Measurements from ENCODE around the gene INSM2.

The INSM2 gene

GRCh38 chr14:35534208-35534872 lies 376 bp downstream of the INSM2 start:
- peak overlapping the region; percentile 61 for H3K4me3 ChIP-seq (ENCODE audit: low read depth, low read length)
- H3K27me3 ChIP-seq (replicated peaks), result peaks cover 26% of the 10 kb centered on the region
- no peak for DNase-seq
- in situ Hi-C loops (cut with HindIII; ENCODE audit: low pct_ligation_motif_present, low sequenced_read_pairs), result no loop called here
- H3K27ac ChIP-seq, result no peak overlapping the region
- peak; percentile 41 for TF ChIP-seq CTCF (IDR thresholded peaks at IDR 0.05; ENCODE audit: low read depth, low read length, missing control alignments)
- no peaks in the 10 kb centered on the region for H3K36me3 ChIP-seq (replicated peaks)

- DNase-seq, result peak; percentile 42
- H3K4me3 ChIP-seq (ENCODE audit: low read depth, low read length), result peak overlapping the region; percentile 34
- in situ Hi-C loops (cut with HindIII; ENCODE audit: low pct_ligation_motif_present, low sequenced_read_pairs), result no loop called here
Measured at GRCh38 chr14:35534873-35535482, 1.0 kb downstream of the INSM2 start.

GRCh38 chr14:35535483-35536112 lies 1.6 kb downstream of the INSM2 start:
- Histone ChIP-seq H3K27ac (no peak overlapping the region), H3K27me3 (replicated peaks) (peaks cover 21% of the 10 kb centered on the region), H3K4me3 (ENCODE audit: low read depth, low read length) (peak overlapping the region; percentile 34), H3K36me3 (replicated peaks) (no peaks in the 10 kb centered on the region)
- in situ Hi-C loops (cut with HindIII; ENCODE audit: low pct_ligation_motif_present, low sequenced_read_pairs), result no loop called here
- TF ChIP-seq CTCF (IDR thresholded peaks at IDR 0.05; ENCODE audit: low read depth, low read length, missing control alignments), result no peak
- DNase-seq, result no peak

More at GRCh38 chr14:35534873-35535482, 1.0 kb downstream of the INSM2 start:
- Histone ChIP-seq H3K36me3 (replicated peaks) (no peaks in the 10 kb centered on the region), H3K27ac (no peak overlapping the region), H3K27me3 (replicated peaks) (peaks cover 24% of the 10 kb centered on the region)
- no peak for TF ChIP-seq CTCF (IDR thresholded peaks at IDR 0.05; ENCODE audit: low read depth, low read length, missing control alignments)

GRCh38 chr14:35539969-35540368 lies 6.0 kb downstream of the INSM2 start:
- in situ Hi-C loops (cut with HindIII; ENCODE audit: low pct_ligation_motif_present, low sequenced_read_pairs), result no loop called here
- H3K4me3 ChIP-seq (ENCODE audit: low read depth, low read length), result no peak overlapping the region
- H3K27me3 ChIP-seq (replicated peaks), result peaks cover under 1% of the 10 kb centered on the region
- DNase-seq, result no peak
- H3K27ac ChIP-seq, result no peak overlapping the region
- no peak for TF ChIP-seq CTCF (IDR thresholded peaks at IDR 0.05; ENCODE audit: low read depth, low read length, missing control alignments)
- H3K36me3 ChIP-seq (replicated peaks), result no peaks in the 10 kb centered on the region

GRCh38 chr14:35543006-35543405 lies 9.0 kb downstream of the INSM2 start:
- H3K36me3 ChIP-seq (replicated peaks), result no peaks in the 10 kb centered on the region
- no peak overlapping the region for H3K27ac ChIP-seq
- in situ Hi-C loops (cut with HindIII; ENCODE audit: low pct_ligation_motif_present, low sequenced_read_pairs), result no loop called here
- DNase-seq, result no peak
- no peak overlapping the region for H3K4me3 ChIP-seq (ENCODE audit: low read depth, low read length)
- H3K27me3 ChIP-seq (replicated peaks), result no peaks in the 10 kb centered on the region
- TF ChIP-seq CTCF (IDR thresholded peaks at IDR 0.05; ENCODE audit: low read depth, low read length, missing control alignments), result no peak

Data from brain microvascular endothelial cell (primary cell).